ENCODE results near the gene PDPK1. TPM values are rescaled to one million over a fixed set of nuclear protein-coding genes. Genes with fewer than 3 reads are reported as not detected.

PDPK1 gene
- total and polyA plus RNA-seq, 2 donors (not counting 1 experiment from before 2014, with no cell fraction given) = 25.9 to 30.7 TPM

GRCh38 chr16:2520784-2521531, 16.9 kb upstream of the PDPK1 start:
- peak overlapping the region; percentile 38 for H3K4me2 ChIP-seq (ENCODE audit: extremely low read depth, insufficient read depth, low read length)
- H4K20me1 ChIP-seq (ENCODE audit: control insufficient read depth, extremely low read depth, insufficient read depth, low read length) = peaks cover 2% of the 10 kb centered on the region
- H3K27ac ChIP-seq (ENCODE audit: insufficient read depth, low read length) = peak overlapping the region; percentile 55
- no peaks in the 10 kb centered on the region for H3K9me3 ChIP-seq (ENCODE audit: control insufficient read depth, insufficient read depth, low read depth, low read length)
- peaks cover 12% of the 10 kb centered on the region for H3K4me1 ChIP-seq (ENCODE audit: control insufficient read depth, extremely low read depth, insufficient read depth, low read length)
- no peak for DNase-seq (ENCODE audit: low read depth in 2 of 2)
- no peaks in the 10 kb centered on the region for H3K27me3 ChIP-seq (ENCODE audit: control insufficient read depth, insufficient read depth, low read length)
- H3K4me3 ChIP-seq (replicated peaks in 1 of 4; ENCODE audit: control extremely low read depth in 1 of 4, insufficient read depth in 1 of 4, low read depth in 3 of 4, low read length in 4 of 4) = peak overlapping the region; percentile 63 to 75 (median 70)
- H3K9ac ChIP-seq (ENCODE audit: insufficient read depth, low read length) = peak overlapping the region; percentile 79
- H3K79me2 ChIP-seq (ENCODE audit: control insufficient read depth, insufficient read depth, low read length) = peaks cover 52% of the 10 kb centered on the region
- TF ChIP-seq CTCF (conservative IDR thresholded peaks at IDR 0.05 in 1 of 2, IDR thresholded peaks at IDR 0.05 in 1 of 2; ENCODE audit: low read depth in 1 of 2, low read length in 2 of 2) (no peak), EZH2 (IDR thresholded peaks at IDR 0.05; ENCODE audit: low read length, missing control alignments) (no peak)
- no peak overlapping the region for H2AFZ ChIP-seq (ENCODE audit: low read length)
- H3K36me3 ChIP-seq (ENCODE audit: control insufficient read depth, insufficient read depth, low read length) = peaks cover 26% of the 10 kb centered on the region

- TF ChIP-seq CTCF (conservative IDR thresholded peaks at IDR 0.05 in 1 of 2, IDR thresholded peaks at IDR 0.05 in 1 of 2; ENCODE audit: low read depth in 1 of 2, low read length in 2 of 2) (no peak), EZH2 (IDR thresholded peaks at IDR 0.05; ENCODE audit: low read length, missing control alignments) (no peak)
- Histone ChIP-seq H3K36me3 (ENCODE audit: control insufficient read depth, insufficient read depth, low read length) (peaks cover 41% of the 10 kb centered on the region), H3K4me3 (replicated peaks in 1 of 4; ENCODE audit: control extremely low read depth in 1 of 4, insufficient read depth in 1 of 4, low read depth in 3 of 4, low read length in 4 of 4) (no peak overlapping the region), H4K20me1 (ENCODE audit: control insufficient read depth, extremely low read depth, insufficient read depth, low read length) (no peaks in the 10 kb centered on the region), H3K4me1 (ENCODE audit: control insufficient read depth, extremely low read depth, insufficient read depth, low read length) (peaks cover 5% of the 10 kb centered on the region), H3K79me2 (ENCODE audit: control insufficient read depth, insufficient read depth, low read length) (peaks cover 23% of the 10 kb centered on the region), H3K27me3 (ENCODE audit: control insufficient read depth, insufficient read depth, low read length) (no peaks in the 10 kb centered on the region), H3K4me2 (ENCODE audit: extremely low read depth, insufficient read depth, low read length) (no peak overlapping the region), H3K27ac (ENCODE audit: insufficient read depth, low read length) (no peak overlapping the region), H2AFZ (ENCODE audit: low read length) (no peak overlapping the region), H3K9me3 (ENCODE audit: control insufficient read depth, insufficient read depth, low read depth, low read length) (no peaks in the 10 kb centered on the region), H3K9ac (ENCODE audit: insufficient read depth, low read length) (no peak overlapping the region)
- DNase-seq (ENCODE audit: low read depth in 2 of 2) = no peak
These were observed 14.0 kb upstream of the PDPK1 start for GRCh38 chr16:2523801-2524231.

GRCh38 chr16:2524339-2524938, 13.4 kb upstream of the PDPK1 start:
- no peak for TF ChIP-seq CTCF (conservative IDR thresholded peaks at IDR 0.05 in 1 of 2, IDR thresholded peaks at IDR 0.05 in 1 of 2; ENCODE audit: low read depth in 1 of 2, low read length in 2 of 2)

More at GRCh38 chr16:2524339-2524938, 13.4 kb upstream of the PDPK1 start:
- Histone ChIP-seq H3K9ac (ENCODE audit: insufficient read depth, low read length) (no peak overlapping the region), H3K4me3 (replicated peaks in 1 of 4; ENCODE audit: control extremely low read depth in 1 of 4, insufficient read depth in 1 of 4, low read depth in 3 of 4, low read length in 4 of 4) (no peak overlapping the region), H3K79me2 (ENCODE audit: control insufficient read depth, insufficient read depth, low read length) (peaks cover 17% of the 10 kb centered on the region), H2AFZ (ENCODE audit: low read length) (no peak overlapping the region), H3K36me3 (ENCODE audit: control insufficient read depth, insufficient read depth, low read length) (peaks cover 40% of the 10 kb centered on the region), H3K9me3 (ENCODE audit: control insufficient read depth, insufficient read depth, low read depth, low read length) (no peaks in the 10 kb centered on the region), H3K27me3 (ENCODE audit: control insufficient read depth, insufficient read depth, low read length) (no peaks in the 10 kb centered on the region), H3K4me2 (ENCODE audit: extremely low read depth, insufficient read depth, low read length) (no peak overlapping the region), H3K4me1 (ENCODE audit: control insufficient read depth, extremely low read depth, insufficient read depth, low read length) (no peaks in the 10 kb centered on the region), H4K20me1 (ENCODE audit: control insufficient read depth, extremely low read depth, insufficient read depth, low read length) (no peaks in the 10 kb centered on the region), H3K27ac (ENCODE audit: insufficient read depth, low read length) (no peak overlapping the region)
- no peak for DNase-seq (ENCODE audit: low read depth in 2 of 2)
